ENCODE measurements around the gene ARHGAP26. TPM values are rescaled to one million over a fixed set of nuclear protein-coding genes. Genes with fewer than 3 reads are reported as not detected.
"Not testable (repeated sequence)": the region's sequence is repeated elsewhere in the genome, so short reads cannot be mapped to it uniquely, and the experiment has no call there.

Gene ARHGAP26
- total RNA-seq, 1 experiment from 2014 or later, result 5.5 TPM

GRCh38 chr5:142981475-142981874 lies 211.3 kb downstream of the ARHGAP26 start:
- DNase-seq (ENCODE audit: low read depth), result peak; percentile 32

GRCh38 chr5:142981886-142982820 lies 212.0 kb downstream of the ARHGAP26 start:
- DNase-seq (ENCODE audit: low read depth), result peak; percentile 84

- DNase-seq (ENCODE audit: low read depth), result no peak
Observed at GRCh38 chr5:142982821-142983200, 212.6 kb downstream of the ARHGAP26 start.

GRCh38 chr5:142984011-142984410 lies 213.8 kb downstream of the ARHGAP26 start:
- DNase-seq (ENCODE audit: low read depth), result no peak

GRCh38 chr5:142984525-142984924 lies 214.3 kb downstream of the ARHGAP26 start:
- no peak for DNase-seq (ENCODE audit: low read depth)

- not testable (repeated sequence) for DNase-seq (ENCODE audit: low read depth)
Observed at GRCh38 chr5:142989270-142989669, 219.1 kb downstream of the ARHGAP26 start.

GRCh38 chr5:142990073-142990472 lies 219.9 kb downstream of the ARHGAP26 start:
- not testable (repeated sequence) for DNase-seq (ENCODE audit: low read depth)

- DNase-seq (ENCODE audit: low read depth), result no peak
Observed at GRCh38 chr5:142994218-142994617, 224.0 kb downstream of the ARHGAP26 start.

GRCh38 chr5:142995621-142996020 lies 225.4 kb downstream of the ARHGAP26 start:
- DNase-seq (ENCODE audit: low read depth), result not testable (repeated sequence)

- no peak for DNase-seq (ENCODE audit: low read depth)
Observed at GRCh38 chr5:142997591-142997990, 227.4 kb downstream of the ARHGAP26 start.

- DNase-seq (ENCODE audit: low read depth), result no peak
Observed at GRCh38 chr5:142998316-142999020, 228.3 kb downstream of the ARHGAP26 start.

GRCh38 chr5:143000551-143000950 lies 230.4 kb downstream of the ARHGAP26 start:
- DNase-seq (ENCODE audit: low read depth), result not testable (repeated sequence)

GRCh38 chr5:143001764-143002351 lies 231.7 kb downstream of the ARHGAP26 start:
- peak; percentile 86 for DNase-seq (ENCODE audit: low read depth)

GRCh38 chr5:143002459-143003327 lies 232.5 kb downstream of the ARHGAP26 start:
- DNase-seq (ENCODE audit: low read depth), result peak; percentile 85

- no peak for DNase-seq (ENCODE audit: low read depth)
Observed at GRCh38 chr5:143003328-143003636, 233.1 kb downstream of the ARHGAP26 start.

GRCh38 chr5:143004361-143005145 lies 234.4 kb downstream of the ARHGAP26 start:
- DNase-seq (ENCODE audit: low read depth), result no peak

- DNase-seq (ENCODE audit: low read depth), result peak; percentile 6
Observed at GRCh38 chr5:143006501-143006900, 236.3 kb downstream of the ARHGAP26 start.

- no peak for DNase-seq (ENCODE audit: low read depth)
Observed at GRCh38 chr5:143008032-143008431, 237.9 kb downstream of the ARHGAP26 start.

GRCh38 chr5:143008809-143009521 lies 238.8 kb downstream of the ARHGAP26 start:
- DNase-seq (ENCODE audit: low read depth), result peak; percentile 99

GRCh38 chr5:143010351-143010750 lies 240.2 kb downstream of the ARHGAP26 start:
- DNase-seq (ENCODE audit: low read depth), result no peak
